ENCODE results near the gene VGF. TPM values are rescaled to one million over a fixed set of nuclear protein-coding genes. Genes with fewer than 3 reads are reported as not detected.
"Not testable (repeated sequence)": the region's sequence is repeated elsewhere in the genome, so short reads cannot be mapped to it uniquely, and the experiment has no call there.

Gene VGF
- under 1 TPM; 0.29 to 0.53 TPM for total RNA-seq

DNA sequence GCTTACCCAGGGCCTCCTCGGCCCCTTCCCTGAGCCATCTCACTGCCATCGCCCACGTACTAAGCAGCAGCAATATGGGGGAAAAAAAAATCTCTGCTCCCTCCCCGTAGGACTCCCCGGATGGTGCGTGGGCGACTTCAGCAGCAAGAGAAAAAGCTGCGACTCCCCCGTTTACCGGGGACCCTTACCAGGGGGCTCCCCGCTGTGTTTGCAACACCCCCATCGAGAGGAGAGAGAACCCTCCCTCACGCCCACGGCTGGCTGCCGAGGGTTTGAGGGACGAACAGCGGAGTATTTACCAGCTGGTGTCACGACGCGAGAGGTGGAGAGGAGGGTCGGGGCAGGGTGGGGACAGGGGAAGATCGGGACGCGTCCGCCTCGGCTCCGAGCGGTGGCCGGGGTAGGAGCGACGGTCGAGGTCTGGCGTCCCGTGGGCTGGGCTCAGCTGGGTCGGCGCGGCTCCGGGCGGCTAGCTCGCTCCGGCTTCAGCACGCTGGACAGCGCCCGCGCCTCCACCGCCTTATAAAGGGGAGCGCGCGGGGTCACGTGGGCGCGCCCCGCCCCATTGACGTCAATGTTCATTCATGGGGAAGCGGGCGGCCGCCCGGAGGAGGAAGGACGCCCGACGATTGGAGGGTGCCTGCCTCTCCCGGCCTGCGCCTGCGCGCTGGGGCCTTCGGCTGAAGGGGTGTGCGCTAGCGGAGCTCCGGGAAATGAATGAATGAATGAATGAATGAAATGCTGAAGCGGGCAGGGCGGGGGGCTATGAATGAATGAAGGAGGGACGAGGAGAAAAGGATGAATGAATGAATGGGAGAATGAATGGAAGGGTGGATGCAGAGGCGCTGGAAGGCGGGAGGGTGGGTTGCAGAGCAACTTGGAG, at the start of gene VGF:
Gene VGF (minus strand): TSS at position 495 of the 883 bp plus-strand sequence. CDS start 726 bp downstream, outside the sequence.
- Mint-ChIP-seq H3K4me1 (ENCODE audit: low read depth) (peaks cover 47% of the 10 kb centered on the region), H3K27ac (peak within 1 kb of the TSS; percentile 19), H3K27me3 (ENCODE audit: low read depth) (peaks cover 52% of the 10 kb centered on the region), H3K9me3 (ENCODE audit: insufficient read depth) (no peaks in the 10 kb centered on the region), H3K4me3 (peak within 1 kb of the TSS; percentile 68), H3K36me3 (ENCODE audit: low read depth) (peaks cover 6% of the 10 kb centered on the region)
- CTCF ChIA-PET: interaction anchor here (1.5 to 1.9 kb wide), 3 partner anchors 9 to 27 kb away, joined by 5 to 14 read pairs (median 7); no protein-coding TSS in a partner anchor
- DNase-seq (peak; percentile 95), ATAC-seq (peak; percentile 82)
- POLR2A ChIA-PET: interaction anchor here (0.6 to 0.7 kb wide), 2 partner anchors 8 to 80 kb away, joined by 3 read pairs; partner anchors contain the start of gene FIS1

DNA sequence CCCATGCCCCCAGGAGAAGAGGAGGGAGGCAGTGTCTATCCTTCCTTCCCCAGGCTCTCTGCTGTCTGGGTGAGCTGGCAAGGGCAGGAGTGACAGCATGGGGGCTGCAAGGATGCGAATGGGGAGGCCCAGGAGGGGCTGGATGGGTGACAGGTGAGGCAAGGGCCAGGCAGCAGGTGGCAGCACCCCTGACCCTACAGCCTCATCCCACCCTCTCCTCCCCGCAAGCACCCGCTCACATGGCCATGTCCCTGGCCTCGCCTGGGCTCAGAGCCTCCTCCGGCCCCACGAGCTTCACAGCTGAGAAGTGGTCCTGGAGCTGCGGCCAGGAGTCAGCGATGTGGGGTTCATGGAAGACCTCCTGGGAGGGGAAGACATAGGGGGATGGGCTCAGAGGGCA, 46.6 kb upstream of the VGF start:
- H3K9me3 Mint-ChIP-seq (ENCODE audit: insufficient read depth): no peaks in the 10 kb centered on the region
- H3K27me3 Mint-ChIP-seq (ENCODE audit: low read depth): no peaks in the 10 kb centered on the region
- H3K4me1 Mint-ChIP-seq (ENCODE audit: low read depth): peaks cover 12% of the 10 kb centered on the region
- CTCF ChIA-PET: no interaction called here
- POLR2A ChIA-PET: no interaction called here
- H3K4me3 Mint-ChIP-seq: no peak overlapping the region
- H3K36me3 Mint-ChIP-seq (ENCODE audit: low read depth): peaks cover 28% of the 10 kb centered on the region
- DNase-seq (no peak), ATAC-seq (peak; percentile 5)
- H3K27ac Mint-ChIP-seq: no peak overlapping the region

DNA sequence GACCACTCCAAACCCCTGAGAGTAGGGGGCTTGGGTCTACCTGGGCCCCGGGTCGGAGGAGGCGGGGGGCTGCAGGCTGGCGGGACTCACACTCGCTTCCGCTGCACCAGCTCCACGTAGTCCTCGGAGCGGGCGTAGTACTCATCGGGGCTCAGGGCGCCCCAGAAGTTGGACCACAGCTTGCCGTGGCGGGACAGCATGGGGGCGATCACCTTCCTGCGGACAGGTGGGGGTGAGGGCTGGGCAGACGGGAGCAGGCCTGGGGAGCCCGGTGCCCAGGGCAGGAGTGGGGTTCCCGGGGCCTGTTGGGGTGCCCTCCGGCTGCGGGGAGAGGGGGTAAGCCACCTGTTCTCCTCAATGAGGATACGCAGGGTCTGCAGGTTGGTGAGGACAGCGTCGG, 46.1 kb upstream of the VGF start:
- Mint-ChIP-seq H3K36me3 (ENCODE audit: low read depth) (peaks cover 25% of the 10 kb centered on the region), H3K27ac (no peak overlapping the region), H3K4me3 (no peak overlapping the region), H3K4me1 (ENCODE audit: low read depth) (peaks cover 9% of the 10 kb centered on the region), H3K27me3 (ENCODE audit: low read depth) (no peaks in the 10 kb centered on the region), H3K9me3 (ENCODE audit: insufficient read depth) (no peaks in the 10 kb centered on the region)
- ChIA-PET CTCF (interaction anchor here (1.6 kb wide), 1 partner anchor 19 kb away, joined by 8 read pairs; no protein-coding TSS in a partner anchor), POLR2A (no interaction called here)
- ATAC-seq (no peak), DNase-seq (no peak)

GRCh38 chr7:101210143-101210542, 44.8 kb upstream of the VGF start:
- Mint-ChIP-seq H3K4me3 (no peak overlapping the region), H3K27me3 (ENCODE audit: low read depth) (no peaks in the 10 kb centered on the region), H3K27ac (no peak overlapping the region), H3K36me3 (ENCODE audit: low read depth) (peaks cover 14% of the 10 kb centered on the region), H3K4me1 (ENCODE audit: low read depth) (no peaks in the 10 kb centered on the region), H3K9me3 (ENCODE audit: insufficient read depth) (no peaks in the 10 kb centered on the region)
- ATAC-seq (no peak), DNase-seq (no peak)
- ChIA-PET POLR2A (interaction anchor here (0.6 kb wide), 1 partner anchor 34 kb away, joined by 3 read pairs; no protein-coding TSS in a partner anchor), CTCF (interaction anchor here (0.9 to 1.6 kb wide), 2 partner anchors 17 to 72 kb away, joined by 3 to 8 read pairs; no protein-coding TSS in a partner anchor)

DNA sequence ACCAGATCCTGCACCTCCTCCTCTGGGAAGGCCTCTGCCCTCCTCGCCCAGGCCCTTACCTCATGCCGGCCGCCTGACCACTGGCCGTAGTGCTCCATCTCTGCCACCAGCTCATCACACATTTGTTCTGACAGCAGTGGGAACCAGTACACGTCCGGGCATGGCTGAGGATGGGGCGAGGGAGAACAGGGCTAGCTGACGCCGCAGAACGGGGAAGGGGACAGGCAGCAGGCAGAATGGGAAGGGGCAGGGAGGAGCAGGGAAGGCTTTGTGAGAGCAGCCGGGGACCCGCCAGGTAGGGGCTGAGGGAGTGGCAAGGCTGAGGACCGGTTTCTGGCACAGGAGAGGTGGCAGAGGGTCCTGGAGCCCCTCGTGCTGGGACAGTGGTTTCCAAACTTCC, 43.4 kb upstream of the VGF start:
- H3K36me3 Mint-ChIP-seq (ENCODE audit: low read depth): peaks cover 9% of the 10 kb centered on the region
- no peak overlapping the region for H3K27ac Mint-ChIP-seq
- POLR2A ChIA-PET: no interaction called here
- H3K4me3 Mint-ChIP-seq: no peak overlapping the region
- H3K9me3 Mint-ChIP-seq (ENCODE audit: insufficient read depth): no peaks in the 10 kb centered on the region
- ATAC-seq: no peak
- peaks cover 4% of the 10 kb centered on the region for H3K4me1 Mint-ChIP-seq (ENCODE audit: low read depth)
- CTCF ChIA-PET: interaction anchor here (1.6 kb wide), 1 partner anchor 9 kb away, joined by 4 read pairs; the partner anchor contains the start of genes PLOD3 and ZNHIT1
- peaks cover 5% of the 10 kb centered on the region for H3K27me3 Mint-ChIP-seq (ENCODE audit: low read depth)
- no peak for DNase-seq

DNA sequence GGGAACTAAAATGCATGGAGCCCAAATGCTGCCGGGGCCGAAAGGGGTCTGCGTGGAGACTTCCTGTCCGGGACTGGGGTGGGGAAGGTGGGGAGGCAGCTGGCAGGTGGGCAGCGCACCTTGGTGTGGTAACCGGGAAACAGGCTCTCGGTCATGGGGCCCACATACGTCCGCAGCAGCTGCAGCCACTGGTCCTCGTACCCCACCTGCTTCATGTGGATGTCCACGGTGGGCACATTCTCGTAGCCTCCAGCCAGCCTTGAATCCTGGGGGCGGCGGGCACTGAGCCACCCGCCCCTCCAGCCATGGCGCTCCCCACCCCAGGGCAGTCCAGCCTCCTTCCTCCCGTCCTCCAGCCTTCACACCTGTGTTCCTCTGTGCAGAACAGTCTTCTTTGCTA, 42.1 kb upstream of the VGF start:
- CTCF ChIA-PET: interaction anchor here (1.0 to 1.6 kb wide), 3 partner anchors 10 to 75 kb away, joined by 3 to 4 read pairs (median 4); partner anchors contain the start of genes PLOD3 and ZNHIT1
- POLR2A ChIA-PET: no interaction called here
- H3K4me1 Mint-ChIP-seq (ENCODE audit: low read depth): peaks cover 4% of the 10 kb centered on the region
- no peak overlapping the region for H3K4me3 Mint-ChIP-seq
- peaks cover 9% of the 10 kb centered on the region for H3K36me3 Mint-ChIP-seq (ENCODE audit: low read depth)
- no peak for ATAC-seq
- no peak for DNase-seq
- H3K9me3 Mint-ChIP-seq (ENCODE audit: insufficient read depth): no peaks in the 10 kb centered on the region
- peaks cover 13% of the 10 kb centered on the region for H3K27me3 Mint-ChIP-seq (ENCODE audit: low read depth)
- H3K27ac Mint-ChIP-seq: no peak overlapping the region

- CTCF ChIA-PET: interaction anchor here (2.1 kb wide), 1 partner anchor 14 kb away, joined by 5 read pairs; no protein-coding TSS in a partner anchor
- Mint-ChIP-seq H3K4me1 (ENCODE audit: low read depth) (peaks cover 4% of the 10 kb centered on the region), H3K27me3 (ENCODE audit: low read depth) (peaks cover 15% of the 10 kb centered on the region), H3K36me3 (ENCODE audit: low read depth) (peaks cover 8% of the 10 kb centered on the region), H3K27ac (no peak overlapping the region), H3K4me3 (no peak overlapping the region), H3K9me3 (ENCODE audit: insufficient read depth) (no peaks in the 10 kb centered on the region)
- POLR2A ChIA-PET: no interaction called here
- no peak for DNase-seq
- no peak for ATAC-seq
Measured at GRCh38 chr7:101206665-101207042, 41.3 kb upstream of the VGF start.

- H3K27ac Mint-ChIP-seq: no peak overlapping the region
- no peaks in the 10 kb centered on the region for H3K9me3 Mint-ChIP-seq (ENCODE audit: insufficient read depth)
- no peak overlapping the region for H3K4me3 Mint-ChIP-seq
- H3K36me3 Mint-ChIP-seq (ENCODE audit: low read depth): peaks cover 8% of the 10 kb centered on the region
- peaks cover 19% of the 10 kb centered on the region for H3K27me3 Mint-ChIP-seq (ENCODE audit: low read depth)
- no peak for ATAC-seq
- ChIA-PET CTCF (interaction anchor here (0.9 to 2.1 kb wide), 3 partner anchors 11 to 77 kb away, joined by 3 to 5 read pairs (median 4); partner anchors contain the start of genes PLOD3 and ZNHIT1), POLR2A (no interaction called here)
- no peak for DNase-seq
- H3K4me1 Mint-ChIP-seq (ENCODE audit: low read depth): peaks cover 5% of the 10 kb centered on the region
Measured at GRCh38 chr7:101205901-101206664, 40.7 kb upstream of the VGF start.

GRCh38 chr7:101203740-101204738, 38.7 kb upstream of the VGF start:
- not testable (repeated sequence) for DNase-seq; ATAC-seq; H3K36me3 Mint-ChIP-seq (ENCODE audit: low read depth); H3K9me3 Mint-ChIP-seq (ENCODE audit: insufficient read depth)
- ChIA-PET POLR2A (interaction anchor here (0.7 to 1.5 kb wide), 2 partner anchors 14 kb away, joined by 3 read pairs; partner anchors contain the start of gene ZNHIT1), CTCF (interaction anchor here (0.7 to 3.4 kb wide), 4 partner anchors 12 to 78 kb away, joined by 3 to 21 read pairs (median 4); no protein-coding TSS in a partner anchor)
- Mint-ChIP-seq H3K27me3 (ENCODE audit: low read depth) (peaks cover 32% of the 10 kb centered on the region), H3K4me1 (ENCODE audit: low read depth) (peaks cover 10% of the 10 kb centered on the region), H3K4me3 (peak overlapping the region; percentile 16), H3K27ac (peak overlapping the region; percentile 75)

DNA sequence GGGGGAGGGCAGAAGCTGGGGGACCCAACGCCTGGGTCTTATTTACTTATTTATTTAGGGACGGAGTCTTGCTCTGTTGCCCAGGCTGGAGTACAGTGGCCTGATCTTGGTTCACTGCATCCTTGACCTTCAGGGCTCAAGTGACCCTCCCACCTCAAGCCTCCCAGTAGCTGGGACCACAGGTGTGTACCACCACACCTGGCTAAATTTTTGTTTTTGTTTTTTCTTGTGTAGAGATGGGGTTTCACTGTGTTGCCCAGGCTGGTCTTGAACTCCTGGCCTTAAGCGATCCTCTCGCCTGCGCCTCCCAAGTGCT, 37.2 kb upstream of the VGF start:
- Mint-ChIP-seq H3K27me3 (ENCODE audit: low read depth) (peaks cover 32% of the 10 kb centered on the region), H3K9me3 (ENCODE audit: insufficient read depth) (no peaks in the 10 kb centered on the region), H3K4me1 (ENCODE audit: low read depth) (peaks cover 10% of the 10 kb centered on the region), H3K36me3 (ENCODE audit: low read depth) (no peaks in the 10 kb centered on the region), H3K4me3 (no peak overlapping the region), H3K27ac (no peak overlapping the region)
- DNase-seq (no peak), ATAC-seq (no peak)
- ChIA-PET POLR2A (interaction anchor here (1.5 kb wide), 1 partner anchor 15 kb away, joined by 3 read pairs; the partner anchor contains the start of gene ZNHIT1), CTCF (interaction anchor here (0.6 to 3.4 kb wide), 4 partner anchors 11 to 89 kb away, joined by 3 to 21 read pairs (median 6); partner anchors contain the start of genes PLOD3 and ZNHIT1)

Measured in activated CD8-positive, alpha-beta T cell treated with anti-CD3 and anti-CD28 coated beads, Interleukin-2, amount 10 ng/mL, durations not matched to agents 7 days and 5 days (primary cell).